Astrocyte (in vitro differentiated cells and primary cell): ENCODE results near the gene RO60.

Source experiments
- EZH2 ChIP-seq: IDR thresholded peaks from 2 replicates; pipeline ENCODE4 v1.6.1; 2012; ENCODE audit warnings: mild to moderate bottlenecking, low read length, inconsistent platforms; ENCODE audit not compliant: insufficient read depth
- TF ChIP-seq, protein P1 (sequence below): IDR thresholded peaks from 2 replicates; pipeline ENCODE4 v1.5.1; 2011; ENCODE audit warnings: low read depth, mild to moderate bottlenecking, inconsistent platforms, low read length, moderate library complexity; ENCODE audit not compliant: insufficient read depth

DNA sequence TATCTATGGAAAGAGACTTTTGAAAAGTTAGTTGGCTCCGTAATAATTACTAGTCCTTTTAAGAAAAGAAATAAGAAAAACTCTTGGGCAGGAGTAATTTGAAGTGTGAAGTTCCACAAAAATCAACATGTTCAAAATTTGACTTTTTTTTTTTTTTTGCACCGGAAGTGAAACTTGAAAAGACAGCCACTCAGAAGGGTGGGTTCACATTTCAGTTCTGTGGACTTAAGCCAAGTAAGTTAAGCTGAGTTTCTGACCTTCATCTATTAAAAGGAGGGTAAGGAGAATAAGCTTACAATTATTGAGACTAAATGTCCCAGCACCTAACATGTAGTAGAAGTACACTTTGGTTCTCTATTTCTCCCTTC, 11.0 kb downstream of the RO60 start:
- TF ChIP-seq, protein P1, sequence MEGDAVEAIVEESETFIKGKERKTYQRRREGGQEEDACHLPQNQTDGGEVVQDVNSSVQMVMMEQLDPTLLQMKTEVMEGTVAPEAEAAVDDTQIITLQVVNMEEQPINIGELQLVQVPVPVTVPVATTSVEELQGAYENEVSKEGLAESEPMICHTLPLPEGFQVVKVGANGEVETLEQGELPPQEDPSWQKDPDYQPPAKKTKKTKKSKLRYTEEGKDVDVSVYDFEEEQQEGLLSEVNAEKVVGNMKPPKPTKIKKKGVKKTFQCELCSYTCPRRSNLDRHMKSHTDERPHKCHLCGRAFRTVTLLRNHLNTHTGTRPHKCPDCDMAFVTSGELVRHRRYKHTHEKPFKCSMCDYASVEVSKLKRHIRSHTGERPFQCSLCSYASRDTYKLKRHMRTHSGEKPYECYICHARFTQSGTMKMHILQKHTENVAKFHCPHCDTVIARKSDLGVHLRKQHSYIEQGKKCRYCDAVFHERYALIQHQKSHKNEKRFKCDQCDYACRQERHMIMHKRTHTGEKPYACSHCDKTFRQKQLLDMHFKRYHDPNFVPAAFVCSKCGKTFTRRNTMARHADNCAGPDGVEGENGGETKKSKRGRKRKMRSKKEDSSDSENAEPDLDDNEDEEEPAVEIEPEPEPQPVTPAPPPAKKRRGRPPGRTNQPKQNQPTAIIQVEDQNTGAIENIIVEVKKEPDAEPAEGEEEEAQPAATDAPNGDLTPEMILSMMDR, result no peak
- TF ChIP-seq EZH2, result no peak
